ENCODE data around the gene PDE11A.

PDE11A gene

GRCh38 chr2:177597759-177598158 is 474.8 kb downstream of the PDE11A start:
- DNase-seq (ENCODE audit: low spot score): no peak

- DNase-seq (ENCODE audit: low spot score): no peak
Observed at GRCh38 chr2:177596866-177597265, 475.7 kb downstream of the PDE11A start.

GRCh38 chr2:177595126-177595845 is 477.3 kb downstream of the PDE11A start:
- no peak for DNase-seq (ENCODE audit: low spot score)

DNA sequence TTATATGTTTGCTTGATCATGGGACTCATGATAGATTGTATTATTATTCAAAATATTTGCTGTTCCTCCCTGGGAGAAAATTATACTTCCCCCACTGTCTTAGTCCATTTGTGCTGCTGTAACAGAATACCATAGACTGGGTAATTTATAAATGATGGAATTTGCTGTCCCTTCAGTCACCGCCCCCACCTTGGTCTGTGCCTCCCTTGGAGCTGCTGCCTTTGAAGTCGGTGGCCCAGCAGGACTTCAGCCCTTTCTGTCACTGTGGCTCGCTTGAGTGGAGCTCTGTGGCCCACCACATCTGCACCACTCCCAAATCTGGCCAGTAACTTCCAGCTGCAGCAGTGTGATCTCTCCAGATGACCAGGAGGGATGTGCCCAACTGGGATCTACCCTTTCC is 479.2 kb downstream of the PDE11A start:
- DNase-seq (ENCODE audit: low spot score): no peak

- DNase-seq (ENCODE audit: low spot score): no peak
Observed at GRCh38 chr2:177592945-177593344, 479.6 kb downstream of the PDE11A start.

- DNase-seq (ENCODE audit: low spot score): no peak
Observed at GRCh38 chr2:177592397-177592796, 480.2 kb downstream of the PDE11A start.

DNA sequence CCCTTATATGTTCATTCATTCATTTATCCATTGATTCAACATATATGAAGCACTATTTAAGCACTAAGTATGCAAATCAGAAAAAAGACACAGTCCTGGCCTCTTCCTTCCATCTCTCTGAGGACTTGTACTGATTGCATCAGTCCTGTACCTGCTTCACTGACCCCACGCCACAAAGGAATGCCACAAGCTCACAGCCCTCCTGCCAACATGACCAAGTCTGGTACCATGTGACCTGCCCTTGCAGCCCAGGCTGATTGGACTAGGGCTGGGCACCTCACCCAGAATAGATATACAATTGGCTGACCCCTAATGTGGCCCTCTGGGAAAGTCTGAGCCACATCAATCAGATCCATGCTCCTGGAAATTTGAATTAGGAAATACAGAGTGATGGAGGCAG is 483.4 kb downstream of the PDE11A start:
- DNase-seq (ENCODE audit: low spot score): no peak

GRCh38 chr2:177588671-177589070 is 483.9 kb downstream of the PDE11A start:
- no peak for DNase-seq (ENCODE audit: low spot score)

DNA sequence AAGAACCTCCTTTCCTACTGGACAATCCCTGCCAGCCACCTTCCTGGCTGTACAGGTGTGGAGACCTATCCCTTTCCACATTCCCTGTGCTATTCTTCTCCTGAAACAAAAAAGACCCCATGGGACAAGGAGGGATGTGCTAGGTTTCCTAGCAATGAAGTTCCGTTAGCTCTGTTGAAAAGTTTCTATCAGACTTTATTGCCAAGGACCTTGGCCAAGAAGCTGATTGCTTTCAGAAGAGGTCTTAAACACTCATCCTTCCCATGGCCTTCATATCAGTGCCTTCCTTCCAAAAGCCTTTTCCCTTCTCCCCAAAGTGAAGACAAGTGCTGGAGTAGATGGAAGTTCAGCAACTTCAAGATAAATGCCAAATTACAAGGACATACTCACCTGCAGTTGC is 485.2 kb downstream of the PDE11A start:
- DNase-seq (ENCODE audit: low spot score): no peak

- DNase-seq (ENCODE audit: low spot score): no peak
Observed at GRCh38 chr2:177586154-177586553, 486.4 kb downstream of the PDE11A start.

GRCh38 chr2:177585234-177585863 is 487.2 kb downstream of the PDE11A start:
- no peak for DNase-seq (ENCODE audit: low spot score)

GRCh38 chr2:177584030-177584692 is 488.4 kb downstream of the PDE11A start:
- no peak for DNase-seq (ENCODE audit: low spot score)

DNA sequence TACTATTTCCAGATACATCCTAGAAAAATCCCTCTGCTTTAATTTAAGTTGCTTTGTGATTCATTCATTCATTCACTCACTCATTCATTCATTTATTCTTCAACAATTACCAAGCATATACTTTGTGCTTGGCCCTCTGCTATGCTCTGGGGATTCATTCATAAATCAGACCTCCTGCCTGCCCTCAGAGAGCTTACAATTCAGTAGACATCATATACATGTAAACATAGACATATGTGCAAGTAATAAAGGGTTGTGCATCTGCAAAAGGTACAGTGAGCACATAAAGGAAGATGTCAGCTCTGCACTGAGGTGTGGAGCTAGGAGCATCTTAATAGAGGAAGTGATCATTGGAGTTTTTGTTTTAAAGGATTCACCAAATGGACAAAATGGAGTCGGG is 490.6 kb downstream of the PDE11A start:
- no peak for DNase-seq (ENCODE audit: low spot score)

DNA sequence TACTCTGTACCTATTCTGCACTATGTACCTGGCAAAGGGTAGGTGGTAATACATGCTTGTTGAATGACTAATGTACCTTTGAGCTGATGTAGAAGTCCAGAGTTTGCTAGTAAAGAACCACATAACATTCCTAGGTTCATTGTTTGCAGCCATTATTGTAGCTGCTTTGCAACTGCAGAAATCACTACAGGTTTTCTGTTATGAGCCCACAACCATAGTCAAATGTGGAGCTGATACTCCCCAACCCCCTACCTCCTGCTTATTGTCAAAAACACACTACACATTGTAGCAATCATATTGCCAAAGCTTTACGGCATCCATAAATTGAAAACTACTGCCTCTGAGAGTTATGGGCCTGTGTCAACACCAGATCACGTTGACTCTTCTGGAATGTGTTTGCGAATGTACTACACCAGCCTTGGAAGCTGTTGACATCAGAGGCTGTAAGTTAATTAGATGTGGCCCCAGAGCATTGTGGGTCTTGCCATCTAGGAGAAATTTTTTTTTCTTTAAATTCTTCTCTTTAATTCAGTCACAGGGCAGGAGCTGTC is 493.0 kb downstream of the PDE11A start:
- no peak for DNase-seq (ENCODE audit: low spot score)

- DNase-seq (ENCODE audit: low spot score): no peak
Observed at GRCh38 chr2:177578454-177578853, 494.1 kb downstream of the PDE11A start.

GRCh38 chr2:177577075-177577474 is 495.5 kb downstream of the PDE11A start:
- DNase-seq (ENCODE audit: low spot score): no peak

- no peak for DNase-seq (ENCODE audit: low spot score)
Observed at GRCh38 chr2:177575358-177575757, 497.2 kb downstream of the PDE11A start.

GRCh38 chr2:177574356-177574755 is 498.2 kb downstream of the PDE11A start:
- no peak for DNase-seq (ENCODE audit: low spot score)

Measured in left forelimb (tissue), 1 donor.